ENCODE measurements around the gene TCF4.

TCF4 gene

DNA sequence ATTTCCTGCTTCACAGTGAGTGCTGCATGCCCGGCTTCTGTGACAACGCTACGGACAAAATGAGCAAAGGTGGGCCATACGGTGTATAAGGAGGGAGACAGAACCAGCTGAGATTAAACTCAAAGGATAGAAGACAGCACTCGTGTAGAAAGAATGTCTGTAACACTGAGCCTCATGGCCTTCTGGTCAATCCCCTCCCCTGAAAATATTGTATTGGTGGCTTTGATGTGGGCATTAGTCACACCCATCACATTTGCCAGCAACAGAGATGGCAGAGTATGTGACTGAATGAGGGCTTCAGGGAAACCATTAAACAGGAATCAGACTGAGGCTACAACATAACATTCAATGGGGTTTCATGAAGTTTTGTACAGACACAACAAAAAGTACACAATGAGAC is 341.0 kb downstream of the TCF4 start:
- no peak for DNase-seq

DNA sequence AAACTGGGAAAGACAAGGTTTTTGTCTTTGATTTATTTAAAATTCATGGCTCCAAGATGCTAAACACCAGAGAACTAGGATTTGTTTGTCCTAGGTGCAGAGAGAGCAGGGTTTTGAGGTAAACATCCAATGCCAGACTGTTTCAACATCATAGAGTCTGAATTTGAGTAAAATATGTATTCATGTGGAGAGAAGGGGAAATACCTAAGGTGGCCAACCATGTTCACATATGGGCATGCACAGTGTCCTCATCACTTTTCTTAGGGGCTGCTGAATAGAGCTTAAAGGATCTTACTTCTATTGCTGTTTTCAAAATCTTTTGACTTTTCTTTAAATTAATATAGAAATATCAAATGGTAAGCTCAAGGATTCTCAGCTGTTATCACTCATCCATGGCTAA is 341.7 kb downstream of the TCF4 start:
- no peak for DNase-seq

GRCh38 chr18:55245211-55245614 is 342.8 kb downstream of the TCF4 start:
- no peak for DNase-seq

DNA sequence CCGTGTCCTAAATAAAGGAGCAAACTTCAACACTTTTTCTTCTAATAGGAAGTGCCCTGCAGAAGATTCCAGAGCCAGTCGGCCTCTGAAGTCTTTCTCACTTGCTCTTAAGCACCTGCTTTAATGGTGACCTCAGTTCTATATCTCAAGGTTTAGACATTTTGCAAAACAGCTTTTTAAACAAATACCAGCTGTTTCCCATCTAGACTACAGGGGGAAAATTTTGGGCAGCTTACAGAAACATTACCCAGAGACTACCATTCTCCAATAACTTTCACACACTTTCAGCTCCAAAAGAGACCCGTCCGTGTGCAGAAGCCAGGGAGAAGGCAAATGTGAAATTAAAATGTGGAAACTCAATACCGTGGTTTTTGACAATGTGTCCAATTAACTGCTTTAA is 343.4 kb downstream of the TCF4 start:
- DNase-seq: no peak

- no peak for DNase-seq
Observed at GRCh38 chr18:55243857-55244256, 344.1 kb downstream of the TCF4 start.

GRCh38 chr18:55243255-55243654 is 344.7 kb downstream of the TCF4 start:
- DNase-seq: no peak

DNA sequence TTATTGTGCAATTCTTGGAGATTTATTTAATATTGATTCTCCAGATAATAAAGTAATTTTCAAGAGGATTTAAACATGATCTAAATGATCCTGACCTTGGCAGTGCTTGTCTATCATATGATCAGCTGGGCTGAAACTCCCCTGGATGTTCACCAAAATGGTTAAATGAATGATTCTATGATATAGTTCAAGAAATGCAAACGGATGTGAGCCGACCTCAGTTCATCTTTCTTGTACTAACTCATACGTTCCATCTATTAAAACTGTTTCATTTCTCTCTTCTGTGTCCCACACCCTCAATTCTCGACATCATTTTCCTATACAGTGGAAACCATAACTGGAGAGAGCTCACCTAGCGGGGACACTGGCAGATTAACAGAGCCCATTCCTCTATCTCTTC is 347.0 kb downstream of the TCF4 start:
- DNase-seq: no peak

DNA sequence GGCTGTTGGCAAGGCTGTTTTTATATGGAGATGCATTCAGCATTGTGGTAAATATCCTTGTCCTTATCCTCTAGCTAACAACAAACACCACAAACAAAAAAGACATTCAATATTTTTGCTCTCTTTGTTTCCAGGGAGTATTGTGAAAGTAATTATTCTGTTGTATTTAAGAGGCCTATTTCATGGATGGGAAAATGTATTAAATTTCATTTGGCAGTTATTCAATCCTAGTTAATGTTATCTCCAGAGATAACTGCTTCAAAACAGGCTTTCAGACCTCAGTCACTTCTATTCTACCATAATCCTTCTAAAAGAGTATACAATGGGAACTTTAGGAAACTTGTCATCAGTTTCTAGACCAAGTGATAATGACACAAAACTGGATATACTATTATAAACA is 348.3 kb downstream of the TCF4 start:
- DNase-seq: no peak

DNA sequence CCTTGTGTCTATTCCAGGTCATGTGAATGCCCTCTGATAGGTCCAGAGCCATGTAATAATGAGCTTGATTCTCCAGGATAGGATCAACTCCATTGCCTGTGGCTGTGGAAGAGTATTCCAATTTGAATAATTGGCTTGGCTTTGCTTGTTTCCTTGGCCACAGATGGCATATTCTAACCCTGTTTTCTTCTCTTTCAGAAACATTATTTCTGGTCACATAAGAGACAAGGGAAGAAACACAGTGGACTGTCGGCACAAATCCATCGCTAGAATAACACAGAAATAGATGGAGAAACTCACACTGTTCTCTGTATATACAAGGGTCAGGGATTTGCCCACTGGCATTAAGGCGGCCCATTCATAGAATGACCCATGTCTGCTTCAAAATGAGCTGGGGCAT is 350.3 kb downstream of the TCF4 start:
- no peak for DNase-seq

DNA sequence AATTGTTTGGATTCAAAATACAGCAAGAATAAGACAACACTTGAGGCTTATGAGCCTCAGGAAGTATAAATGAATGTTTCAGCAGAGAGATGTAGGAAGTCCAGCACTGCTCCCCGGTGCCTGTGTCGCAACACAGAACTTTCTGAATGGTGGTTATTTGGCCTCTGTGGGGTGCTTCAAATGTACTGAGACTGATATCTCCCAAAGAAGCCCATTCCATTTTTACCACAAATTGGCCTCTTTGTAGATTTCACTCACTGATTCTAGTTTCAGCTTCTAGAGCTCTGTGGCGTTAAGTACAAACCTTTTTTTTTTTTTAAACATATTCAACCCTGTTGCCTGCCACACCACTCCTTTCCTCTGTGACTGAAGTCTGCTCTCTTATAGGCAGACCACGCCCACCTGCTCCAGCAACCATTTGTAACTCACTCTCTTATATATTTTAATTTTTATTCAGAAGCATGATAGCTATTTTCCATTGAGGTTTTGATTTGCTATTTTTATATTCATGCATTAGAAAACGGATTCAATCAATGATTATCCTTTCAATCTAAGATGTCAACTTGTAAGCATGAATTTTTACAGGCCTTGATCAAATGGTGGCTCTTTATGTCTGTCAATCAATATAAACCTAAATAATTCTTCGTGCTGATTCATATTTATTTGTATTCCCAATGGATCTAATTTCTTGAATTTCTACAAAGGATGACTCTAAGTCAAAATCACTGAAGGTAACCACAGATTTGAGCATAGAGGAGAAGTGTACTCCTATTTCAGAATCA is 351.7 kb downstream of the TCF4 start:
- no peak for DNase-seq

DNA sequence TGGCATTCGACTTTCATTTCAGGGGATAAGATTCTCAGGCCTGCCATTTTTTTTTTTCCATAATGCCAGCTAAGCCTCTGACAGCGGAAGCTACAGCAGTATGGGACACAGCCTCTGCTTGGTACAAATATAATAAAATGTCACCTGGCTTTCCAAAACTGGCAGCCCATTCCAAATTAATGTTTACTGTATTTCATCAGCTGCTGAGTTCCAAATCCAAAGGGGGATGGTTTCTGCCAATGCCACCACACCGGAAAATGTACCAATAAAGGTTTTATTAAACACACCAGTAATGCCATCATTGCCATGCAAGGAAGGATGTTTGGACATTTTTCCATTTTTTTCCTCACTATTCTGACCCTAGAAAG is 352.9 kb downstream of the TCF4 start:
- DNase-seq: no peak

- peak; percentile 5 for DNase-seq
Observed at GRCh38 chr18:55234366-55235093, 353.5 kb downstream of the TCF4 start.

GRCh38 chr18:55233857-55234256 is 354.1 kb downstream of the TCF4 start:
- DNase-seq: no peak

- DNase-seq: no peak
Observed at GRCh38 chr18:55232506-55232905, 355.5 kb downstream of the TCF4 start.

GRCh38 chr18:55229682-55230081 is 358.3 kb downstream of the TCF4 start:
- DNase-seq: no peak

DNA sequence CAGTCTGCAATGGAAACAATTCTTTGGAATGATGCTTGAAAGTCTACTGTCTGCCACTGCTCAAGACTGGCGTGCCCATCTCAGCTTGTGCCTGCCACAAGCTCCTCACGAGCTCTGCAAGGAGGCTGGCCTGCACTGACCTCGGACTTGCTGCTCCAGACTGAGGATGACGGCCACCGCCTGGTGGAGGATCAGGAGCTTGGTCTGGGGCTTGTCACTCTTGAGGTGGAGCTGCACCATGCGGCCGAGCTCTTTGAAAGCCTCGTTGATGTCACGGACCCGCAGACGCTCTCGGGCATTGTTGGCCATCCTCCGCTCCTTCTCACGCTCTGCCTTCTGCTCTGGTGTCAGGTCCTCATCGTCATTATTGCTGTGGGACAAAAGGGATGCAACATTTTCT is 359.3 kb downstream of the TCF4 start:
- no peak for DNase-seq

DNA sequence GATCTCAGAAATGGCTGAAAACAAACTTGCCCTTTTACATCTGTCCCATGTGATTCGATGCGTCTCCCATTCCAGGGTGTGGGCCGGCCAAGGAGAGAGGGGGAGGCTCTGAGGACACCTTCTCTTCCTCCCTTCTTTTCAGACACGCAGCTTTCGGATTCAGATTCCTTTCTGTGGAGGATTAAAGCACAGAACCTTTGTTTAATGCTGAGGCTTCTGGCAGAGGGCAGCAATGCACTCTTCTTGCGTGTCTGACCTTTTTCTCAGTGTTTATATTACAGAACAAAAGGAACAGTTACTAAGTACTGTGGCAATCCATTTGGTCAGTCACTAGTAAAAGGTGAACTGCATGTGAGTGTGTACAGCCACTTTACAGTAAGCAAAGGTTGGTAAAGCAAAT is 359.8 kb downstream of the TCF4 start:
- no peak for DNase-seq

GRCh38 chr18:55227771-55228170 is 360.2 kb downstream of the TCF4 start:
- DNase-seq: no peak

GRCh38 chr18:55226044-55226443 is 361.9 kb downstream of the TCF4 start:
- no peak for DNase-seq

- no peak for DNase-seq
Observed at GRCh38 chr18:55224086-55224625, 363.8 kb downstream of the TCF4 start.

DNA sequence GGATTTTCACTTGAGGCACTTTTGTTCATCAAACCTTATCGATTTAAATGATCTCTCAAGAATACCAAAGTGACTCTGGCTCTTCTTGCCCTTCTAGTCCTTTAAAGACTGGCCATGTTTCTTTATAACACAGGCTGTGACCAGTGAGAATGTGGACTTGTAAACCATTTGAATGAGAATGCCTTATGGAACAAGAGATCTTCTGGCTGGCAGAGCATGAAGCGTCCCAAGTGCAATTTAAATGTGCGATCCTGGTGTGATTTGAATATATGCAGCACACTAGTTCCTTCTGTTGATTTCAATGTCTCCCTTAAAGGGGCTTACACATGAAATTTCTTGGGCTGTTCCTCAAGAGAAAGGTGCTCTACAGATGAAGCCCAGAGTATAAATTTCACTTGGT is 366.4 kb downstream of the TCF4 start:
- DNase-seq: no peak

DNA sequence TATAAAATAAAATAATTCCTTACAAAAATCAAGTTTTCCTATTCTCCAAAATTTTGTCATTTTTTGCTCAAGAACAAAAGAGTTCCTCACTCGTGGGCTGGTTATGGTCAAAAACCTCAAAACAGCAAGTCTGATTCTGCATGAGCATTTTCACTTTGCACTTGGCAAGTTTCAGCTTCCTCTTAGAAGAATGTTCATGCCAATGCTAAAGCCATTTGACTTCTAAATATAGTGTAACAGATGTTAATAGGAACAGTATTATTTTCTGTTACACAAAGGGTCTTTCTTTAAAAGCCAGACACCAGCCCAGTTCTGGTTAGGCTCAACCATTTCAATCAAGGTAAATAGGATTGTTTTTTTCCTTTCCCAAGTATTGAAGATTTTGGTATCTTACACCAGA is 367.5 kb downstream of the TCF4 start:
- no peak for DNase-seq

- DNase-seq: no peak
Observed at GRCh38 chr18:55219823-55220222, 368.2 kb downstream of the TCF4 start.

DNA sequence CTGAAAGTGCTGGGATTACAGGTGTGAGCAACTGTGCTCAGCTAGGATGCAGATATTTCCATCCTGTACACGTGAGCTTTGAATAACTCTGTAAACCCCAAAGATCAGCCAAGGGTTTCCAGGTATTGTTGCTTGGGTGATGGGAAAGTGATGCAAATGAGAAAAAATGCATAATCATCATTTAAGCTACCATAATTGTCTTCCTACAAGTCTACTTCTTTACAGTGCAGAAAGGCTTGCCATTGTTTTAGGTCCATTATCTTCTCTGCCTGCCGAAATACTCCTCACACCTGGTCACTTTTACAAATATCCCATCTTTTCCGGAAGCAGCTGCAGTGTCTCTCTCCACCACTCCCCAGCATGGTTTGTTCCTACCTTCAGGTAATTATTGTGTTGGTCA is 368.9 kb downstream of the TCF4 start:
- DNase-seq: no peak
